AG09319 (cell line): ENCODE data around the gene TK2.
"Not testable (repeated sequence)": the region's sequence is repeated elsewhere in the genome, so short reads cannot be mapped to it uniquely, and the experiment has no call there.

Experiments
- DNase-seq: peaks from one replicate; pipeline ENCODE4 v3.0.0-alpha.2; 2010; ENCODE audit warnings: low read depth; ENCODE audit errors: extremely low read depth
- TF ChIP-seq, protein P1 (sequence below): IDR thresholded peaks from 2 replicates; pipeline ENCODE4 v1.5.1; 2011; ENCODE audit warnings: low read depth, mild to moderate bottlenecking, inconsistent platforms, low read length, moderate library complexity

The TK2 gene

DNA sequence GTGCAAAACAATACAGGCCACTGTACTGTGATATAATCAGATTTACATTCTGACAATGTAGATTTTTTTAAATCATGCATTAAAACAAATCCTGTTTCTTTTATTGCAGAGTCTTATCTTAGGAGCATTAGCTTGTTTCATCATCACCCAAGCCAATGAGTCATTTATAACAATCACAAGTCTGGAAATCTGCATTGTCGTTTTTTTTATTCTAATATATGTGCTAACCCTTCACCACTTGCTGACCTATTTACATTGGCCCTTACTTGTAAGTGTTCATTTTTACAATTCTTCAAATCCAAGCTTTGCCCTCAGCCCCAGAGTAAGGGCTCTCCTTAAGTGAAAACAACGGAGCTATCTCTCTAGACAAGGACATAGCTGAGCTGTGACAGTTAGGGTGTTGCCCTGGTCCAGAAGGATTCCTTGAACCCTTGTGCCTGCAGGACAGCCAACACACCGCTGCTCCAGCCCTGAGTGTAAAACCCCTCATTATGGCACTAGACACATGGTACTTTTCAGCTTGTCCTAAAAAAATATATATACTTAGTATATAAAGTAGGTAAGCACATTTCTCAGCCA is 20.0 kb upstream of the TK2 start:
- TF ChIP-seq, protein P1, sequence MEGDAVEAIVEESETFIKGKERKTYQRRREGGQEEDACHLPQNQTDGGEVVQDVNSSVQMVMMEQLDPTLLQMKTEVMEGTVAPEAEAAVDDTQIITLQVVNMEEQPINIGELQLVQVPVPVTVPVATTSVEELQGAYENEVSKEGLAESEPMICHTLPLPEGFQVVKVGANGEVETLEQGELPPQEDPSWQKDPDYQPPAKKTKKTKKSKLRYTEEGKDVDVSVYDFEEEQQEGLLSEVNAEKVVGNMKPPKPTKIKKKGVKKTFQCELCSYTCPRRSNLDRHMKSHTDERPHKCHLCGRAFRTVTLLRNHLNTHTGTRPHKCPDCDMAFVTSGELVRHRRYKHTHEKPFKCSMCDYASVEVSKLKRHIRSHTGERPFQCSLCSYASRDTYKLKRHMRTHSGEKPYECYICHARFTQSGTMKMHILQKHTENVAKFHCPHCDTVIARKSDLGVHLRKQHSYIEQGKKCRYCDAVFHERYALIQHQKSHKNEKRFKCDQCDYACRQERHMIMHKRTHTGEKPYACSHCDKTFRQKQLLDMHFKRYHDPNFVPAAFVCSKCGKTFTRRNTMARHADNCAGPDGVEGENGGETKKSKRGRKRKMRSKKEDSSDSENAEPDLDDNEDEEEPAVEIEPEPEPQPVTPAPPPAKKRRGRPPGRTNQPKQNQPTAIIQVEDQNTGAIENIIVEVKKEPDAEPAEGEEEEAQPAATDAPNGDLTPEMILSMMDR = no peak
- DNase-seq = no peak

- TF ChIP-seq, protein P1 = no peak
- DNase-seq = no peak
These were observed 19.2 kb upstream of the TK2 start for GRCh38 chr16:66569131-66569530.

DNA sequence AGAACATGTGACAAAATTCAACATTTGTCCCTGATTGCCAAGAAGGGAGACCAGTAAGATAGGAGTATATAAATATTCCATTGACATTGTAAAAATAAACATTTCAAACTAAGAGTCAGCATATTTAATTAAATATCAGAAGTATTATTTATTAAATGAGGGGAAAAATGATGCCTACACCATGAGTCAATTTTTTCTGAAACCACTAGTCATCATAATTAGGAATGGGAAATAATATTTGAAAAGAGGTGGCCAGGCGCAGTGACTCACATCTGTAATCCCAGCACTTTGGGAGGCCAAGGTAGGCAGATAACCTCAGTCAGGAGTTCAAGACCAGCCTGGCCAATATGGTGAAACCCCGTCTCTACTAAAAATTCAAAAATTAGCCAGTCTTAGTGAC is 18.4 kb upstream of the TK2 start:
- TF ChIP-seq, protein P1 = no peak
- DNase-seq = no peak

GRCh38 chr16:66567270-66567669 is 17.3 kb upstream of the TK2 start:
- not testable (repeated sequence) for DNase-seq

GRCh38 chr16:66566051-66566901 is 16.4 kb upstream of the TK2 start, which contains the start of gene CMTM1:
TSS of gene CMTM1 (plus strand) at chr16:66566439. CDS start at chr16:66566514, 75 bp downstream.
- DNase-seq = no peak
- TF ChIP-seq, protein P1 = no peak

DNA sequence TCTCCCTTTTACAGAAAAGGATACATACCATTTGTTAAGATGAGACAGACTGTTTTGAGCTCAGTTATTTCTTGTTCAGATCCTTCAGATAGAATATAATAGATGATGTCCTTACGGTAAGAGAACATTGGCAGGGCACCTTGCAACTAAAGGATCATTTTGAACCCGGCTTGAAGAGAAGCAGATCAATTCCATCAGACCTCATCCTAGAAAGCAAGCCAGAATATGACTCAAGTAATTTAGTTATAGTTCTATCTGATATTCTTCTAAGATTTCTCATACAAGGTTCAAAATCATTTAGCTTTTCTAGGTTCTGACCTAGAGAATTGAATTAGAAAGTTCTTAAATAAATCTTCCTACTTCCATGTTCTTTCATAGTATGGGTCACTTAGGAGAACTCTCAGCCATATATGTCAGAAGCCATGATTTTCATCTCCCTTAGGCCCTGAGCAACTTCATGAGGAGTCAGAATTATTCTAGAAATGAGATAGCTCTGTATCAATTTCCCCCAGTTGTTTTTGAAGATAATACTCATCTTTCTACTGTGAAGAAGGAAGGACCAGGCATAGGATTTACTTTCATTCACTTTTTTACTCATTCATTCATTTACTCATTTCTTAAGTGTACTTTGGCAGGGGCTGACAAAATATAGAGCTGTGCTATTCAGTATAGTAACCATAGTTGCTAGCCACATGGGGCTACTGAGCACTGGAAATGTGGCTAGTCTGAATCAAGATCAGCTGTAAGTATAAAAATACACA is 13.8 kb upstream of the TK2 start:
- TF ChIP-seq, protein P1 = no peak
- DNase-seq = no peak

GRCh38 chr16:66562986-66563385 is 13.1 kb upstream of the TK2 start:
- TF ChIP-seq, protein P1 = no peak

More at GRCh38 chr16:66562986-66563385, 13.1 kb upstream of the TK2 start:
- no peak for DNase-seq
